Measurements from ENCODE around the gene HOXA11. TPM values are rescaled to one million over a fixed set of nuclear protein-coding genes. Genes with fewer than 3 reads are reported as not detected.
A peak's percentile ranks its signal among the peaks of the same experiment; 100 is the strongest.

The HOXA11 gene
- total RNA-seq = 3.3 to 4.2 TPM (median 3.9 TPM) in 3 replicates

DNA sequence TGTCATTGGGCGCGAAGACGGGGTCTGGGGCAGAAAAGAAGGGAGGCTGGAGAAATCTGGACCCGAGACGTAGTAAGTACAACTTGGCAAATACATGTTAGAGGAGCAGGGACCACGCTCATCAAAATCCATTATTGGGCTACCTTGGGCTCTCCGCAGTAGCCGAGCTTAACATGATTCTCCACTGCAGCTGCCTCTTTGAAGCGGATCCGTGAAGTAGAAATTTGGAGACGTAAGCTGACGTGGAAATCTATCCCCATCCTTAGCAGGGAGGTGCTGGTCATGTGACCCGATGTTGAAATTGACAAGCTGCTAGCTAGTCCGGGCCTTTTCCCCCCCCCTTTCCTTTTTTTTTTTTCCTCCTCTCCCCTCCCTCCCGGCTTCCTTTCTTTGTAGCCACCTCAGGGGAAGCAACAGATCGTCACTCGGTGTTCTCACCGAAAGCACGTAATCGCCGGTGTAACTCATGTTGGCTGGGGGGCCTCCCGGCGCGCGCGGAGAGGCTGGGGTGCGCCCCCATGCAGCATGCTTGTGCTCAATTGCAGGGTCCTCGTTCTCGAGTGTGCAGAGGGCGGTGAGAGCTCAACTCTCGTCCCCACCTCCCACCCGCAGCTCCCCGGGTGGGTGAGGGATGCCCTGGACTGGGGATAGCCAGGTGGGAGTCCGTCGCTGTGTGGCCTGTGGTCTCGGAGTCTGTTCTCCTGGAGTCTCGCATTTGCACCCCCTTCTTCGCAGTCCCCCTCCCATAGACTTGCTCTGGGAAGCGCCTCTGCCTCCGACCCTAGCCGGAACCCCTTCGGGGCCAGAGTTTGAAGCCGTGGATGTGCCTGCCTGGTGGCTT is at the start of gene HOXA11:
Gene HOXA11 (minus strand): TSS at position 220 of the 841 bp plus-strand sequence. CDS start 88 bp downstream, at position 132.
- Mint-ChIP-seq H3K27ac (peak within 1 kb of the TSS; percentile 93), H3K36me3 (no peaks in the 10 kb centered on the region)
- DNase-seq (ENCODE audit: low spot score in 2 of 2, unreplicated experiment in 2 of 2) = peak in 1 of 2 experiments; percentile 39

DNA sequence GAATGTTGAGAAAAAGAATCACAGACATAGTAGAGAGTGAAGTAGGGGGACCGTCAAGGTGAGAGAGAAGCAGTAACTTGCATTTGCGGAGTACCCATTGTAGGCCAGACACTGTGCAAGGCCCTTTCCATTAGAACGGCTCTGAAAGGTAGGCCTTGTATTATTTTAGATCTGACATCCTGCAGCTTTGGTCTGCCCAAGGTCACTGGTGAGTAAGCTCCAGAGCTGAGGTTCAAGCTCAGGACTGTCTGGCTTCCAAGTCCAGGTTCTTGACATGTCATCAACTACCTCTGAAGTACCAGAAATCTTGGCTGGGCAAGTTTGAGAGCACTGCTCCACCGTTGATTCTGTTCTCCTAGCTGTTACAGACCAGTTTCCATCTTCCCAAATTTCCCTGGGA is 44.4 kb upstream of the HOXA11 start:
- Mint-ChIP-seq H3K27me3 (ENCODE audit: low read depth) (peaks cover 71% of the 10 kb centered on the region), H3K9me3 (no peaks in the 10 kb centered on the region), H3K27ac (no peak overlapping the region), H3K4me1 (peaks cover 6% of the 10 kb centered on the region), H3K36me3 (no peaks in the 10 kb centered on the region), H3K4me3 (no peak overlapping the region)
- TF ChIP-seq, protein P1, sequence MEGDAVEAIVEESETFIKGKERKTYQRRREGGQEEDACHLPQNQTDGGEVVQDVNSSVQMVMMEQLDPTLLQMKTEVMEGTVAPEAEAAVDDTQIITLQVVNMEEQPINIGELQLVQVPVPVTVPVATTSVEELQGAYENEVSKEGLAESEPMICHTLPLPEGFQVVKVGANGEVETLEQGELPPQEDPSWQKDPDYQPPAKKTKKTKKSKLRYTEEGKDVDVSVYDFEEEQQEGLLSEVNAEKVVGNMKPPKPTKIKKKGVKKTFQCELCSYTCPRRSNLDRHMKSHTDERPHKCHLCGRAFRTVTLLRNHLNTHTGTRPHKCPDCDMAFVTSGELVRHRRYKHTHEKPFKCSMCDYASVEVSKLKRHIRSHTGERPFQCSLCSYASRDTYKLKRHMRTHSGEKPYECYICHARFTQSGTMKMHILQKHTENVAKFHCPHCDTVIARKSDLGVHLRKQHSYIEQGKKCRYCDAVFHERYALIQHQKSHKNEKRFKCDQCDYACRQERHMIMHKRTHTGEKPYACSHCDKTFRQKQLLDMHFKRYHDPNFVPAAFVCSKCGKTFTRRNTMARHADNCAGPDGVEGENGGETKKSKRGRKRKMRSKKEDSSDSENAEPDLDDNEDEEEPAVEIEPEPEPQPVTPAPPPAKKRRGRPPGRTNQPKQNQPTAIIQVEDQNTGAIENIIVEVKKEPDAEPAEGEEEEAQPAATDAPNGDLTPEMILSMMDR (IDR thresholded peaks at IDR 0.05; ENCODE audit: unreplicated experiment) = no peak
- no peak for DNase-seq (ENCODE audit: low spot score in 2 of 2, unreplicated experiment in 2 of 2)

More for the DNA sequence above, at the start of gene HOXA11:
- TF ChIP-seq, protein P1 (IDR thresholded peaks at IDR 0.05; ENCODE audit: unreplicated experiment) = no peak
- Mint-ChIP-seq H3K4me1 (peaks cover 54% of the 10 kb centered on the region), H3K9me3 (no peaks in the 10 kb centered on the region), H3K27me3 (ENCODE audit: low read depth) (peaks cover 99% of the 10 kb centered on the region), H3K4me3 (peak within 1 kb of the TSS; percentile 73)

DNA sequence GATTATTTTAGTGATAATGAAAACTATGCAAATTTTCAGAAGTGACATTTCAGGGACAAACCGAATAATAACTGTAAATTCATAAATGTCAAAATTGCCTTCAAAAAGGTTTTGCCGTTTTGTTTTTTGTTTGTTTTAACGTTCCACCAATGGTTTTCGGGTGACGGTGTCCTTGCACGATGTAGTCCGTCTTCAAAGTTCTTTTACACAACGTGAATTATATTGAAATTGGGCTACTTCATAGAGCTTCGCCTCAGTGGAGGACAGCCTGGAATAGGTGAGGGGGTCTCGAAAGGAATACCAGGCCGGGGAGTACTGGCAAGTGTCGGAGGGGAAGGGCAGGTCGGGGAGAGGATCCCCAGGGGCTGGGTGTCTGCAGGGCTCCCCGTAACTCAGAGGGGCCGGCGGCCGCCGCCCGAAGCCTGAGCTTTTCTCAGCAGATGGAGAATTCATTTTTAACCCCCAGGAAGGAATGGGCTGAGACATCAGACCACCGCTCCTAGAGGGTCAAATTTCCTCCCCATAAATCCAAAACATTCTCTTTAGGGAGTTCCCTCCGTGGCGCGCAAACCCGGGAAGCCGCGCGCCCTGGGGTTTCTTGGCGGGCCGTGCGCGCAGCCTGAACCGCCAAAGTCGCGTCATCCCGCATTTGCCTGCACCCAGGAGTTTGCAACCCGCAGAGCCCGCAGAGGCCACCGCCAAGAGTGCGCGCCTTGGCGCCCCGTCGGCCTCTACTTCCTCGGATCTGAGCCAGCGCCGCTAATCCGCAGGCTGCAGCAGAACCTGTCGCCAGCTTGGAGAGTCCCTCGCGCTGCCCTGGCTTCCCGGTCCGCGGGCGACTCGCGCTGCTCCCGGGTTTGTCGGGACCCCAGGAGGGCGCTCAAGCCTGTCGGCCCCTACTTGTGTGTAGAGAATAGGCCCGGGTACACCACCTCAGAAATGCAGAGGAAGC is 40.2 kb upstream of the HOXA11 start:
- Mint-ChIP-seq H3K4me3 (peak overlapping the region; percentile 58), H3K36me3 (no peaks in the 10 kb centered on the region), H3K27me3 (ENCODE audit: low read depth) (peaks cover 93% of the 10 kb centered on the region), H3K4me1 (peaks cover 6% of the 10 kb centered on the region), H3K27ac (no peak overlapping the region), H3K9me3 (no peaks in the 10 kb centered on the region)
- DNase-seq (ENCODE audit: low spot score in 2 of 2, unreplicated experiment in 2 of 2) = peak in 1 of 2 experiments; percentile 62
- TF ChIP-seq, protein P1 (IDR thresholded peaks at IDR 0.05; ENCODE audit: unreplicated experiment) = no peak

- no peak for DNase-seq (ENCODE audit: low spot score in 2 of 2, unreplicated experiment in 2 of 2)
- Mint-ChIP-seq H3K9me3 (no peaks in the 10 kb centered on the region), H3K27ac (no peak overlapping the region), H3K4me1 (peaks cover 6% of the 10 kb centered on the region), H3K27me3 (ENCODE audit: low read depth) (peaks cover 96% of the 10 kb centered on the region), H3K4me3 (no peak overlapping the region), H3K36me3 (no peaks in the 10 kb centered on the region)
- TF ChIP-seq, protein P1 (IDR thresholded peaks at IDR 0.05; ENCODE audit: unreplicated experiment) = no peak
Observed at GRCh38 chr7:27223941-27224575, 39.0 kb upstream of the HOXA11 start.

DNA sequence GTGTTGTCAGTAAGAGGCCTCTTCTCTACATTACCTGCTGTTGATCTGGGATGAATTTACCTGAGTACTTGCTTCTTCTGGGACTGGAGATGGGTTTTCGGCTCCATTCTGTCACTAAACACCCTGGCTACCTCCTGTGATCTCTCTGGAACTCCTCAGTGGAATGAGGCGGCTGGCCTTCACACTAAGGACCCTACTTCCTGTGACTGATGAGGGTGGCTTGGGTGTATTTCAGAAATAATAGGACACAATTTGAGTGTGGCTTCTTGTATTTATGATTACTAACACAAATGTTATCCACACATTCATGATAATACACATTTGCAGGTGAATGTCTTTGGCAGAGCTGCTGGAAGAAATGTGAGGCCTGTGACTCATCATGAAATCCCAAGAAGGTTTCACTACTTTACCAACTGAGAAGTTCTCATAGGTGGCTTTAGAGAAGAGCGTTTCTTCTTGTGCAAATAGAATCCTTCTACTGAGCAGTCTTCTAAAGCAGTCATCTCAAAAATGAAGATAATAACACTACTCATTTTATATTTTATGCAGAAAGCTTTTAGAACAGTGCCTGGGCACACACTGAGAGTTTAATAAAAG is 36.3 kb upstream of the HOXA11 start:
- Mint-ChIP-seq H3K27ac (no peak overlapping the region), H3K4me1 (peaks cover 2% of the 10 kb centered on the region), H3K36me3 (no peaks in the 10 kb centered on the region), H3K27me3 (ENCODE audit: low read depth) (peaks cover 90% of the 10 kb centered on the region), H3K9me3 (no peaks in the 10 kb centered on the region), H3K4me3 (no peak overlapping the region)
- TF ChIP-seq, protein P1 (IDR thresholded peaks at IDR 0.05; ENCODE audit: unreplicated experiment) = no peak
- no peak for DNase-seq (ENCODE audit: low spot score in 2 of 2, unreplicated experiment in 2 of 2)

Measured in mesothelial cell of epicardium (in vitro differentiated cells).